H9 (cell line): ENCODE measurements around the gene NTNG2. TPM values are rescaled to one million over a fixed set of nuclear protein-coding genes. Genes with fewer than 3 reads are reported as not detected.
A peak's percentile ranks its signal among the peaks of the same experiment; 100 is the strongest.

Source experiments
- DNase-seq: peaks from one replicate; pipeline ENCODE4 v3.0.0-alpha.2; 2017
- H2AFZ ChIP-seq: one replicate; pipeline ENCODE4 v1.6.1; 2013; ENCODE audit warnings: mild to moderate bottlenecking, low read length, control low read depth, moderate library complexity
- H2AK5ac ChIP-seq: 2 replicates; pipeline ENCODE4 v1.6.1; 2013; ENCODE audit warnings: low read length, control low read depth, mixed read lengths; ENCODE audit not compliant: insufficient read length
- H2BK120ac ChIP-seq: one replicate; pipeline ENCODE4 v1.6.1; 2013; ENCODE audit warnings: low read depth, mild to moderate bottlenecking, low read length, control low read depth, inconsistent platforms; ENCODE audit not compliant: poor library complexity, severe bottlenecking
- H2BK12ac ChIP-seq: 2 replicates; pipeline ENCODE4 v1.6.1; 2013; ENCODE audit warnings: low read length, control low read depth, mixed read lengths, low read depth; ENCODE audit not compliant: insufficient read length
- H2BK15ac ChIP-seq: 2 replicates; pipeline ENCODE4 v1.6.1; 2013; ENCODE audit warnings: low read depth, low read length, control low read depth
- H2BK20ac ChIP-seq: one replicate; pipeline ENCODE4 v1.6.1; 2013; ENCODE audit warnings: low read depth, mild to moderate bottlenecking, low read length, control low read depth, inconsistent platforms; ENCODE audit not compliant: poor library complexity, severe bottlenecking
- H2BK5ac ChIP-seq: 2 replicates; pipeline ENCODE4 v1.6.1; 2013; ENCODE audit warnings: low read length, control low read depth, mixed read lengths; ENCODE audit not compliant: insufficient read length
- H3K14ac ChIP-seq: 2 replicates; pipeline ENCODE4 v1.6.1; 2013; ENCODE audit warnings: low read length, control low read depth; ENCODE audit not compliant: insufficient read depth
- H3K18ac ChIP-seq: 2 replicates; pipeline ENCODE4 v1.6.1; 2013; ENCODE audit warnings: low read depth, mild to moderate bottlenecking, mixed read lengths, low read length, control low read depth; ENCODE audit not compliant: insufficient read length
- H3K23ac ChIP-seq: 2 replicates; pipeline ENCODE4 v1.6.1; 2013; ENCODE audit warnings: low read length, control low read depth, mixed read lengths, low read depth; ENCODE audit not compliant: insufficient read length
- H3K23me2 ChIP-seq: 2 replicates; pipeline ENCODE4 v1.6.1; 2013; ENCODE audit warnings: low read depth, mild to moderate bottlenecking, mixed read lengths, low read length, control low read depth; ENCODE audit not compliant: insufficient read length, poor library complexity, severe bottlenecking
- H3K27ac ChIP-seq: 2 replicates; pipeline ENCODE4 v1.5.1; 2013; ENCODE audit warnings: low read length, control low read depth, mixed read lengths, low read depth; ENCODE audit not compliant: insufficient read length
- H3K27me3 ChIP-seq: 2 replicates; pipeline ENCODE4 v1.6.1; 2013; ENCODE audit warnings: low read length, control low read depth, inconsistent platforms; ENCODE audit not compliant: insufficient read depth
- H3K4ac ChIP-seq: 2 replicates; pipeline ENCODE4 v1.6.1; 2013; ENCODE audit warnings: low read depth, mild to moderate bottlenecking, control low read depth, inconsistent platforms, low read length, moderate library complexity
- H3K4me1 ChIP-seq: 2 replicates; pipeline ENCODE4 v1.6.1; 2013; ENCODE audit warnings: low read length, control low read depth, inconsistent platforms; ENCODE audit not compliant: insufficient read depth
- H3K4me2 ChIP-seq: 2 replicates; pipeline ENCODE4 v1.6.1; 2013; ENCODE audit warnings: low read length, control low read depth, mixed read lengths; ENCODE audit not compliant: insufficient read length, insufficient read depth
- H3K56ac ChIP-seq: 2 replicates; pipeline ENCODE4 v1.6.1; 2013; ENCODE audit warnings: low read depth, mild to moderate bottlenecking, mixed read lengths, low read length, control low read depth; ENCODE audit not compliant: insufficient read length
- H3K79me1 ChIP-seq: 2 replicates; pipeline ENCODE4 v1.6.1; 2013; ENCODE audit warnings: low read depth, mild to moderate bottlenecking, moderate library complexity, low read length, control low read depth, inconsistent platforms; ENCODE audit not compliant: insufficient read depth, poor library complexity, severe bottlenecking
- H3K79me2 ChIP-seq: 2 replicates; pipeline ENCODE4 v1.6.1; 2013; ENCODE audit warnings: low read length, control low read depth, inconsistent platforms; ENCODE audit not compliant: insufficient read depth
- H3K9ac ChIP-seq: 2 replicates; pipeline ENCODE4 v1.6.1; 2013; ENCODE audit warnings: low read length, control low read depth, mixed read lengths; ENCODE audit not compliant: insufficient read length; ENCODE audit errors: extremely low read depth
- H3K9me3 ChIP-seq: one replicate; pipeline ENCODE4 v1.6.1; 2013; ENCODE audit warnings: low read depth, low read length, inconsistent platforms; ENCODE audit not compliant: control insufficient read depth
- H3T11ph ChIP-seq: one replicate; pipeline ENCODE4 v1.6.1; 2013; ENCODE audit warnings: mild to moderate bottlenecking, low read length, control low read depth, inconsistent platforms
- H4K20me1 ChIP-seq: one replicate; pipeline ENCODE4 v1.6.1; 2013; ENCODE audit not compliant: control insufficient read depth, insufficient read length, insufficient read depth
- H4K5ac ChIP-seq: 2 replicates; pipeline ENCODE4 v1.6.1; 2013; ENCODE audit warnings: low read depth, mild to moderate bottlenecking, mixed read lengths, low read length, control low read depth; ENCODE audit not compliant: insufficient read length
- H4K8ac ChIP-seq: replicated peaks from 2 replicates; pipeline ENCODE4 v1.6.1; 2013; ENCODE audit warnings: low read length, control low read depth, mixed read lengths, low read depth; ENCODE audit not compliant: insufficient read length
- H4K91ac ChIP-seq: 2 replicates; pipeline ENCODE4 v1.6.1; 2013; ENCODE audit warnings: low read depth, mild to moderate bottlenecking, moderate library complexity, mixed read lengths, low read length, control low read depth; ENCODE audit not compliant: insufficient read length
- H3K27ac Mint-ChIP-seq, 3 experiments: 2 replicates in 2 of 3; 3 replicates in 1 of 3; pipeline ENCODE4 v1.8.0; 2020 to 2021; ENCODE audit warnings: mixed read lengths in 3 of 3, mild to moderate bottlenecking in 1 of 3, moderate library complexity in 1 of 3
- H3K27me3 Mint-ChIP-seq: 2 replicates; pipeline ENCODE4 v1.8.0; 2021; ENCODE audit warnings: low read depth, mild to moderate bottlenecking, moderate library complexity, mixed read lengths
- H3K36me3 Mint-ChIP-seq, 3 experiments: 2 replicates in 2 of 3; 3 replicates in 1 of 3; pipeline ENCODE4 v1.8.0; 2020 to 2021; ENCODE audit warnings: low read depth in 3 of 3, mixed read lengths in 3 of 3; ENCODE audit not compliant: insufficient read depth in 1 of 3
- H3K4me1 Mint-ChIP-seq, 2 experiments: 2 replicates each; pipeline ENCODE4 v1.8.0; 2020; ENCODE audit warnings: mixed read lengths in 2 of 2
- H3K4me3 Mint-ChIP-seq, 2 experiments: 2 replicates in 1 of 2; 3 replicates in 1 of 2; pipeline ENCODE4 v1.8.0; 2020 to 2021; ENCODE audit warnings: mild to moderate bottlenecking in 2 of 2, mixed read lengths in 2 of 2, moderate library complexity in 1 of 2
- H3K9me3 Mint-ChIP-seq, 2 experiments: 2 replicates in 1 of 2; 3 replicates in 1 of 2; pipeline ENCODE4 v1.8.0; 2020; ENCODE audit warnings: mild to moderate bottlenecking in 2 of 2, mixed read lengths in 2 of 2, moderate library complexity in 1 of 2
- CTCF ChIP-seq: fragments of 200-600 bp; sonication (generic); conservative IDR thresholded peaks from 3 replicates; pipeline ENCODE4 v1.8.0; 2021; ENCODE audit warnings: antibody characterized with exemption, mild to moderate bottlenecking
- WGBS: extraction: QIAGEN DNeasy Blood & Tissue Kit; methylation state at CpG from one replicate; pipeline ENCODE4 v1.1.7; 2013; ENCODE audit warnings: missing lambda C conversion rate, low lambda C conversion rate, mixed read lengths; ENCODE audit not compliant: insufficient read length; ENCODE audit errors: extremely low coverage; 5-methylcytosine and 5-hydroxymethylcytosine counted together
- total RNA-seq: library from RNA; stranded (reverse); gene quantifications from 2 replicates; pipeline ENCODE4 v1.2.1, GENCODE V29; 2021

NTNG2 gene
- total RNA-seq, 1 experiment from 2014 or later = 0.52 TPM

GRCh38 chr9:132162764-132163456 lies 1.1 kb downstream of the NTNG2 start:
- Mint-ChIP-seq H3K9me3 (peaks cover 2 to 4% of the 10 kb centered on the region in 2 experiments; a peak in 4 of 5 replicates), H3K36me3 (no peaks in the 10 kb centered on the region; a peak in 1 of 7 replicates), H3K27ac (no peak overlapping the region), H3K27me3 (peaks cover 92% of the 10 kb centered on the region), H3K4me1 (peaks cover 8 to 40% of the 10 kb centered on the region in 2 experiments), H3K4me3 (peak overlapping the region; percentile 66 to 97)
- no peaks in the 10 kb centered on the region for H4K20me1 ChIP-seq
- no peaks in the 10 kb centered on the region for H3K79me2 ChIP-seq
- H3K9me3 ChIP-seq = no peaks in the 10 kb centered on the region
- no peak for DNase-seq
- H3K27me3 ChIP-seq = peaks cover 35% of the 10 kb centered on the region; the same call in 1 of the 2 replicates
- H4K5ac ChIP-seq = no peak overlapping the region
- H3K27ac ChIP-seq = no peak overlapping the region
- H3K4me1 ChIP-seq = peaks cover 3% of the 10 kb centered on the region; the same call in 1 of the 2 replicates
- no peak overlapping the region for H3K18ac ChIP-seq
- H2BK5ac ChIP-seq = no peak overlapping the region
- no peak overlapping the region for H2BK120ac ChIP-seq
- no peak overlapping the region for H3K9ac ChIP-seq
- H3K79me1 ChIP-seq = no peaks in the 10 kb centered on the region
- H4K91ac ChIP-seq = no peak overlapping the region
- no peak overlapping the region for H2BK12ac ChIP-seq
- no peak overlapping the region for H2AK5ac ChIP-seq
- no peak overlapping the region for H4K8ac ChIP-seq
- H3T11ph ChIP-seq = no peak overlapping the region
- no peak for TF ChIP-seq CTCF
- H3K4ac ChIP-seq = no peak overlapping the region
- H3K56ac ChIP-seq = no peak overlapping the region
- no peak overlapping the region for H2BK15ac ChIP-seq
- peak overlapping the region; percentile 52 for H3K4me2 ChIP-seq
- H3K23ac ChIP-seq = no peak overlapping the region
- H3K14ac ChIP-seq = no peak overlapping the region
- no peak overlapping the region for H2BK20ac ChIP-seq
- no CpG with 5 or more reads among the region's 74 CpGs for WGBS
- peaks cover 12% of the 10 kb centered on the region for H3K23me2 ChIP-seq
- no peak overlapping the region for H2AFZ ChIP-seq
